T-cell (primary cell): ENCODE data around the gene LRP1. TPM values are rescaled to one million over a fixed set of nuclear protein-coding genes. Genes with fewer than 3 reads are reported as not detected.

Experiments
- ATAC-seq, 4 experiments: fragments of 200-7000 bp in 3 of 4; fragments of 150-1000 bp in 1 of 4; cut with Tn5 transposase; replicated peaks in 1 of 4; 1 replicate in 3 of 4; 2 replicates in 1 of 4; pipeline ENCODE4 v1.10.0; 2021; ENCODE audit warnings: moderate library complexity in 3 of 4, mild to moderate bottlenecking in 2 of 4, moderate number of reproducible peaks in 1 of 4
- CTCF ChIA-PET, 2 donors: fragments of 300-600 bp; sonication (Branson Sonifier 250); formaldehyde crosslinking; loops; one replicate each; lab custom pipeline; 2022; ENCODE audit warnings: antibody characterized with exemption in 2 of 2; lab: Charles Lee
- POLR2A ChIA-PET, 2 donors: fragments of 300-600 bp; sonication (Branson Sonifier 250); formaldehyde crosslinking; loops; one replicate each; lab custom pipeline; 2022; ENCODE audit warnings: antibody characterized with exemption in 2 of 2; lab: Charles Lee
- DNase-seq, 35 experiments: peaks; one replicate each; pipeline versions ENCODE4 v3.0.0 to v3.0.0-alpha.2; 2013 to 2023
- H3K27ac ChIP-seq: one replicate; pipeline ENCODE4 v1.5.1; 2013; ENCODE audit warnings: low read length
- H3K27me3 ChIP-seq, 2 experiments: replicated peaks in 1 of 2; 1 replicate in 1 of 2; 2 replicates in 1 of 2; pipeline versions ENCODE4 v1.6.1 to v1.7.0; 2013; ENCODE audit warnings: low read length in 1 of 2, mixed read lengths in 1 of 2; ENCODE audit not compliant: control insufficient read depth in 2 of 2, insufficient read depth in 2 of 2; ENCODE audit errors: extremely low read depth in 1 of 2
- H3K36me3 ChIP-seq, 2 donors: 1 replicate in 1 of 2; 2 replicates in 1 of 2; pipeline versions ENCODE4 v1.6.1 to v1.7.0; 2013; ENCODE audit warnings: low read length in 1 of 2; ENCODE audit not compliant: control insufficient read depth in 2 of 2, insufficient read depth in 1 of 2; ENCODE audit errors: extremely low read depth in 1 of 2
- H3K4me1 ChIP-seq, 2 experiments: 1 replicate in 1 of 2; 2 replicates in 1 of 2; pipeline versions ENCODE4 v1.6.1 to v1.7.0; 2013; ENCODE audit warnings: low read length in 2 of 2, mixed read lengths in 1 of 2; ENCODE audit not compliant: insufficient read depth in 2 of 2, control insufficient read depth in 1 of 2; ENCODE audit errors: extremely low read depth in 1 of 2
- H3K4me3 ChIP-seq, 2 donors: 1 replicate in 1 of 2; 2 replicates in 1 of 2; pipeline versions ENCODE4 v1.5.1 to v1.7.0; 2013; ENCODE audit warnings: mild to moderate bottlenecking in 2 of 2, low read length in 1 of 2, moderate library complexity in 1 of 2; ENCODE audit not compliant: control insufficient read depth in 1 of 2; ENCODE audit errors: extremely low read depth in 1 of 2
- H3K9me3 ChIP-seq: 2 replicates; pipeline ENCODE4 v1.7.0; 2013
- H3K27ac Mint-ChIP-seq, 2 donors: one replicate each; pipeline ENCODE4 v1.8.0; 2020 to 2021; ENCODE audit warnings: mild to moderate bottlenecking in 2 of 2, mixed read lengths in 2 of 2
- H3K27me3 Mint-ChIP-seq, 2 donors: one replicate each; pipeline ENCODE4 v1.8.0; 2021 to 2022; ENCODE audit warnings: mixed read lengths in 2 of 2
- H3K36me3 Mint-ChIP-seq: one replicate; pipeline ENCODE4 v1.8.0; 2021; ENCODE audit warnings: mixed read lengths
- H3K4me1 Mint-ChIP-seq, 3 donors: one replicate each; pipeline ENCODE4 v1.8.0; 2020 to 2022; ENCODE audit warnings: mixed read lengths in 3 of 3, mild to moderate bottlenecking in 1 of 3
- H3K4me3 Mint-ChIP-seq, 3 donors: one replicate each; pipeline ENCODE4 v1.8.0; 2020 to 2022; ENCODE audit warnings: mild to moderate bottlenecking in 3 of 3, mixed read lengths in 3 of 3, moderate library complexity in 3 of 3
- H3K9me3 Mint-ChIP-seq, 3 donors: one replicate each; pipeline ENCODE4 v1.8.0; 2020 to 2022; ENCODE audit warnings: mixed read lengths in 3 of 3
- WGBS: methylation state at CpG from one replicate; pipeline ENCODE4 v1.1.5; 2013; ENCODE audit warnings: missing lambda C conversion rate; ENCODE audit not compliant: insufficient coverage; 5-methylcytosine and 5-hydroxymethylcytosine counted together
- total RNA-seq, 35 experiments: library from RNA in 6 of 35; stranded (reverse) in 6 of 35; fragments of 120-200 nt in 1 of 35; gene quantifications; one replicate each; pipeline versions ENCODE4 v1.2.1 to v1.2.4 and lab custom pipeline; 2013 to 2026

Gene LRP1
- total RNA-seq, 5 donors from 2014 or later (not counting 1 experiment from before 2014, with no cell fraction given) = 5.9 to 8.1 (median 7.7) TPM

DNA sequence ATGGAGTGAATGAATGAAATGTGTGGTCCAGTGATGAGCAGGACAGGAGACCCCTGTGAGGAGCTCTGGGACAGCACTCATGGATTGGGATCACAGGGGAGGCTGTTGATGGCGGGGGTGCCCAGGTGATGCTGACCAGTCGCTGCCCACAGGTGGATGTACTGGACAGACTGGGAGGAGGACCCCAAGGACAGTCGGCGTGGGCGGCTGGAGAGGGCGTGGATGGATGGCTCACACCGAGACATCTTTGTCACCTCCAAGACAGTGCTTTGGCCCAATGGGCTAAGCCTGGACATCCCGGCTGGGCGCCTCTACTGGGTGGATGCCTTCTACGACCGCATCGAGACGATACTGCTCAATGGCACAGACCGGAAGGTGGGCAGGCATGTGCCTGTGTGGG, 32.5 kb downstream of the LRP1 start:
- Mint-ChIP-seq H3K4me1 (peaks cover 6 to 8% (median 7%) of the 10 kb centered on the region in 3 donors), H3K9me3 (no peaks in the 10 kb centered on the region), H3K36me3 (peaks cover 15% of the 10 kb centered on the region), H3K4me3 (no peak overlapping the region), H3K27ac (no peak overlapping the region), H3K27me3 (peaks cover 0 to 2% of the 10 kb centered on the region in 2 donors)
- 90% methylated on average over 9 of the region's 14 CpGs for WGBS
- Histone ChIP-seq H3K27me3 (peaks cover 0 to 11% of the 10 kb centered on the region in 2 experiments), H3K4me1 (peaks cover 0 to 7% of the 10 kb centered on the region in 2 experiments), H3K36me3 (no peaks in the 10 kb centered on the region), H3K4me3 (no peak overlapping the region), H3K27ac (no peak overlapping the region), H3K9me3 (no peaks in the 10 kb centered on the region)
- ATAC-seq = no peak
- DNase-seq = no peak
- ChIA-PET CTCF (no interaction called here), POLR2A (no interaction called here)

DNA sequence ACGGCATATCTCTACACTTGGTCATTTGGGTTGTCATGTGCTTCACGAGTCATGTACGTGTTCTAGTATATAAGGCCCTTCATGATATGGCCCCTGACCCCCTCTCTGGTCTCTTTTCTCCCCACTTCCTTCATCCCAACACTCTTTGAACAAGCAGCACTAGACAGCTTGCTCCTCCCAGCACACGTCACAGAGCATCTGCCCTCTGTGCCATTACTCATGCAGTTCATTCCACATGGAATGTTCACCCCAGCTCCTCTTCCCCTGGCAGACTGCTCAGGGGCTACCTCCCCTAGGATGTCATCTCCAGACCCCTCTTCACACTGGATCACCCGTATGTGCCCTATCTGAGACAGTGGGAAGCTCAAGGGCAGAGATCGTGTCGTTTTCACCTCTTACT, 33.2 kb downstream of the LRP1 start:
- DNase-seq (no peak), ATAC-seq (no peak)
- no peaks in the 10 kb centered on the region for H3K9me3 Mint-ChIP-seq
- ChIA-PET CTCF (no interaction called here), POLR2A (no interaction called here)
- H3K4me3 Mint-ChIP-seq = no peak overlapping the region
- H3K27ac Mint-ChIP-seq = no peak overlapping the region
- H3K4me1 Mint-ChIP-seq = peaks cover 6 to 8% (median 7%) of the 10 kb centered on the region in 3 donors
- Histone ChIP-seq H3K4me3 (no peak overlapping the region), H3K4me1 (peaks cover 0 to 7% of the 10 kb centered on the region in 2 experiments), H3K27me3 (peaks cover 0 to 6% of the 10 kb centered on the region in 2 experiments), H3K27ac (no peak overlapping the region), H3K36me3 (no peaks in the 10 kb centered on the region), H3K9me3 (no peaks in the 10 kb centered on the region)
- H3K36me3 Mint-ChIP-seq = peaks cover 15% of the 10 kb centered on the region
- WGBS = 89% methylated on average over 4 of the region's 7 CpGs
- peaks cover 0 to 2% of the 10 kb centered on the region in 2 donors for H3K27me3 Mint-ChIP-seq

DNA sequence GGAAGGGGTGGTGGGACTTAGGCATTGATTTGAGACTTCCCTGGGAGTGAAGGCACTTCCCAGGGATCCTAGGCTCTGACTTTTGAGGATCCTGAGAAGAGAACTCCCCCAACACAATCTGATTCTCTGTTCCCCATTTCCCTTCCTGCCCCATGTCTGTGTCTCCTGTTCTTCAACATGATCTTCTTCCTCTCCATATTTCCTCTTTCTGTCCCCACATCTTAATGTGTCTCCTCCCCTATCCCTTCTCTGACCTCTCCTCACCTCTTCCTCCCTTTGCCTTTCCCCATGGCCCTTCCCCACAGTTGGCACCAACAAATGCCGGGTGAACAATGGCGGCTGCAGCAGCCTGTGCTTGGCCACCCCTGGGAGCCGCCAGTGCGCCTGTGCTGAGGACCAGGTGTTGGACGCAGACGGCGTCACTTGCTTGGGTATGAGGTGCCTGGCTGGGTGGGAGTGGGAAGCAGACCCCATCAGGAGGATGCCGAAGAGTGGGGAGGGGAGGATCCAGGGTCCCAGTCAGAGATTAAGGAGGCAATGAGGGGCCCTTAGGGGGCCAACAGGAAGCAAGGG, 34.4 kb downstream of the LRP1 start:
- Histone ChIP-seq H3K9me3 (no peaks in the 10 kb centered on the region), H3K4me3 (no peak overlapping the region), H3K27ac (no peak overlapping the region), H3K4me1 (peaks cover 0 to 6% of the 10 kb centered on the region in 2 experiments), H3K27me3 (peaks cover 0 to 3% of the 10 kb centered on the region in 2 experiments), H3K36me3 (no peaks in the 10 kb centered on the region)
- no peak overlapping the region for H3K4me3 Mint-ChIP-seq
- ChIA-PET CTCF (no interaction called here), POLR2A (no interaction called here)
- H3K27ac Mint-ChIP-seq = no peak overlapping the region
- H3K9me3 Mint-ChIP-seq = no peaks in the 10 kb centered on the region
- H3K27me3 Mint-ChIP-seq = no peaks in the 10 kb centered on the region
- H3K36me3 Mint-ChIP-seq = peaks cover 9% of the 10 kb centered on the region
- WGBS = 93% methylated on average over 8 of the region's 8 CpGs
- no peak for DNase-seq
- peaks cover 5% of the 10 kb centered on the region in 3 donors for H3K4me1 Mint-ChIP-seq
- no peak for ATAC-seq

DNA sequence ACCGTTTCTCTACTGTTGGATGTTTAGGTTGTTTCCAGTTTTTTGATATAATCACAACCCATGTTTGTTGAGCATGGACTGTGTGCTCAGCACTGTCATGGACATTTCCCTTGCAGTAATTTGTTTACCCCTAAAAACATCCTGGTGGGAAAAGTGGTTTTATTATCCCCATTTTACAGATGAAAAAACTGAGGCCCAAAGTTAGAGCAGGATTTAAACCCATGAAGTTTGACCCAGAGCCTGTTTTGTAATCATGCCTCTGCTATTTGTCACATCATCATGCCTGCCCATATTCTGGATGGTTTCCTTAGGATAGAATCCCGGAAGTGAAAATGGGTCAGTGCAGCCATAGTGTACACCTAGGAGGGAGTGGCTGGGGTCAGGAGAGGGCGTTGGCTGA, 36.2 kb downstream of the LRP1 start:
- H3K4me3 Mint-ChIP-seq = no peak overlapping the region
- ChIA-PET POLR2A (no interaction called here), CTCF (interaction anchor here in 1 of 2 donors (0.6 kb wide), 1 partner anchor 100 kb away, joined by 3 read pairs; no protein-coding TSS in a partner anchor)
- 71% methylated on average over 2 of the region's 3 CpGs for WGBS
- peaks cover 0 to 3% of the 10 kb centered on the region in 2 experiments for H3K27me3 ChIP-seq
- H3K4me3 ChIP-seq = no peak overlapping the region
- no peak for ATAC-seq
- no peaks in the 10 kb centered on the region for H3K4me1 Mint-ChIP-seq
- H3K4me1 ChIP-seq = no peaks in the 10 kb centered on the region
- H3K36me3 ChIP-seq = no peaks in the 10 kb centered on the region
- H3K9me3 ChIP-seq = no peaks in the 10 kb centered on the region
- no peaks in the 10 kb centered on the region for H3K9me3 Mint-ChIP-seq
- H3K27ac ChIP-seq = no peak overlapping the region
- H3K27me3 Mint-ChIP-seq = no peaks in the 10 kb centered on the region
- no peak for DNase-seq
- H3K27ac Mint-ChIP-seq = no peak overlapping the region
- peaks cover 6% of the 10 kb centered on the region for H3K36me3 Mint-ChIP-seq

DNA sequence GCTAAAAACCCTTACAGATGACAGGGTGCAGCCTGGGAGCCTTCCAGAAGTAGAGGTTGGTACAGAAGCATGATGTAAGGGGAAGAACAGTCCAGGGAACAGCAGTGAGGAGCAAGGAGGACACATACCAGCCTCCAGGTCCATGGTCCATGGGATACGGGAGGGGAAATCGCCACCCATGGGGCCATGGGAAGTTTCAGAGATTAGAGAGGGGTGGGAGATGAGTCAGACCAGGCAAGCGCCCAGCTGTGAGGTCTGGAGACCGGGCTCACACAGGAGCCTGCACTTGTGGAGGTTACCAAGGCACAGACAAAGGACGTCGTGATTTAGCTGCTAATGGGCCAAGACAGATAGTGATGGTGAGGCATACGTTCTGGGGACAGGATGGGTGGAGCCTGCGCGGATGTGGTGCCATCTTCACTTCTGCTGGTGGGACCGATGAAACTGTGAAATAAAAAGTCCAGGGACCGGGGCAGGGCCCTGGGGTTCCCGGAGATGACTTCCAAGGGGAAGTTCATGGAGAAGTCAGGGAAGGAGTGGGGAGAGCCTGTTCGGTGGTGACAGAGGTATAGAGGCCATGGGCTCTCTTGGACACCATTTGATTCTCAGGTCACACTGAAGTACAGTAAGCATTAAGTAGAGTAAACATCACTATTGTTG, 36.8 kb downstream of the LRP1 start:
- POLR2A ChIA-PET = no interaction called here
- Mint-ChIP-seq H3K27ac (no peak overlapping the region), H3K9me3 (no peaks in the 10 kb centered on the region), H3K4me3 (no peak overlapping the region), H3K36me3 (peaks cover 6% of the 10 kb centered on the region), H3K4me1 (no peaks in the 10 kb centered on the region), H3K27me3 (no peaks in the 10 kb centered on the region)
- CTCF ChIA-PET = interaction anchor here in 1 of 2 donors (0.6 kb wide), 1 partner anchor 101 kb away, joined by 3 read pairs; no protein-coding TSS in a partner anchor
- 80% methylated on average over 13 of the region's 13 CpGs for WGBS
- Histone ChIP-seq H3K4me1 (no peaks in the 10 kb centered on the region), H3K4me3 (no peak overlapping the region), H3K27ac (no peak overlapping the region), H3K9me3 (no peaks in the 10 kb centered on the region), H3K36me3 (no peaks in the 10 kb centered on the region), H3K27me3 (peaks cover 0 to 3% of the 10 kb centered on the region in 2 experiments)
- no peak for DNase-seq
- ATAC-seq = no peak

DNA sequence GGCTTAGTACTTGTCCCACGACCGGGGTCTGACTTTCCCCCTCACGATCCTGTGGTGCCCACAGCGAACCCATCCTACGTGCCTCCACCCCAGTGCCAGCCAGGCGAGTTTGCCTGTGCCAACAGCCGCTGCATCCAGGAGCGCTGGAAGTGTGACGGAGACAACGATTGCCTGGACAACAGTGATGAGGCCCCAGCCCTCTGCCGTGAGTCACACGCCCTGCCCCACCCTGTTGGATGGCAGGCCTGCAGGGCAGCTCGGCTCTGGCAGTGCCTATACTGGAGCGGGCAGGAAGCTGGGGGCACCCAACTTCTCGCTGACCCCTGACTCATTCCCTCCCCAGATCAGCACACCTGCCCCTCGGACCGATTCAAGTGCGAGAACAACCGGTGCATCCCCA, 37.5 kb downstream of the LRP1 start:
- no peak overlapping the region for H3K4me3 ChIP-seq
- no peaks in the 10 kb centered on the region for H3K9me3 ChIP-seq
- ChIA-PET POLR2A (no interaction called here), CTCF (no interaction called here)
- Mint-ChIP-seq H3K9me3 (no peaks in the 10 kb centered on the region), H3K4me3 (no peak overlapping the region), H3K4me1 (no peaks in the 10 kb centered on the region), H3K27me3 (no peaks in the 10 kb centered on the region), H3K36me3 (peaks cover 6% of the 10 kb centered on the region), H3K27ac (no peak overlapping the region)
- ATAC-seq (no peak), DNase-seq (no peak)
- H3K36me3 ChIP-seq = no peaks in the 10 kb centered on the region
- no peak overlapping the region for H3K27ac ChIP-seq
- H3K27me3 ChIP-seq = peaks cover 0 to 3% of the 10 kb centered on the region in 2 experiments
- no peaks in the 10 kb centered on the region for H3K4me1 ChIP-seq
- WGBS = 86% methylated on average over 14 of the region's 19 CpGs
